ENCODE results near the gene SP9. TPM values are rescaled to one million over a fixed set of nuclear protein-coding genes. Genes with fewer than 3 reads are reported as not detected.
A peak's percentile ranks its signal among the peaks of the same experiment; 100 is the strongest.

The SP9 gene
- total and polyA plus RNA-seq, 4 donors, result not detected

DNA sequence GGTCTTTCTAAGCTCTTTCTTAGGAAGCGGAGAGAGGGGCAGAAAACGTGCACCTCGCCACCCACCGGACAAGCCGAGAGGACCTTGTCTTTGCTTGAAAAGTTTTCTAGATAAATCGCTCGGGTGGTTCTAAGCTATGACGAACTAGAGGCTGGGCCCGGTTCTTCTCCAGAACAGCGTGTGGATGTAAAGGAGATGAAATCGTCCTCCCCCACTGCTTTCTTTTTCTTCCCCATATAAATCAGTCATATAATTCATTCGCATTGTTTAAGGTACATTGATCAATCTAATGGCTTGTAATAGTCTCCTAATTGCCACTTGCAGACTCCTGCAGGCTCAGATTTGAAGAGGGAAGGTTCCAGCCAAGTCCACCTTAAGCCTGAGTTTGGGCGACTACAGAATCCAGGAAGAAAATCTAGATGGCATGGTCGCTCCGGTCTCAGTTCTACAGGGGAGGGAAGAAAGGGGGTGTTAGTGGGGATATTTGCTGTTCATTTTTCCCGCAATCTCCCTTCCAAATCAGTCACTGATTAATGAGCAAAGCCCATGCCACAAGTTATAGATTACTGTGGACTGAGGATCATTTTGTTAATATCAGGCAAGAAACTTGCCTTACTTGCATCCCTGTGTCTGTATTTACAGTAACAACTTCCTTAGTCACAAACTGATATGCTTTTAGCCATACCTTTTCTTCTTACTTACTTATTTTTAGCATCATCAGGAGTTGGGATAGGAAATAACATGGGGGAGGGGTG, 5.6 kb upstream of the SP9 start:
- Histone ChIP-seq H3K4me3 (no peak overlapping the region), H3K9me3 (ENCODE audit: control insufficient read depth in 4 of 4, insufficient read depth in 3 of 4, low read length in 3 of 4) (peaks cover 0 to 11% (median 0%) of the 10 kb centered on the region in 4 donors), H3K36me3 (ENCODE audit: control insufficient read depth in 4 of 4, insufficient read depth in 4 of 4, low read length in 4 of 4) (no peaks in the 10 kb centered on the region), H3K27ac (ENCODE audit: low read depth in 1 of 2, low read length in 1 of 2) (no peak overlapping the region), H3K4me1 (ENCODE audit: control insufficient read depth in 5 of 5, insufficient read depth in 5 of 5, low read length in 5 of 5) (peaks cover 2 to 26% (median 12%) of the 10 kb centered on the region in 5 donors), H3K9ac (ENCODE audit: insufficient read depth in 1 of 2, low read length in 2 of 2) (no peak overlapping the region), H3K27me3 (ENCODE audit: control insufficient read depth in 3 of 3, insufficient read depth in 3 of 3, low read length in 2 of 3) (peaks cover 22 to 83% (median 78%) of the 10 kb centered on the region in 3 donors)
- ATAC-seq (ENCODE audit: insufficient read depth, low FRiP score) (no peak), DNase-seq (no peak)
- TF ChIP-seq, protein P1, sequence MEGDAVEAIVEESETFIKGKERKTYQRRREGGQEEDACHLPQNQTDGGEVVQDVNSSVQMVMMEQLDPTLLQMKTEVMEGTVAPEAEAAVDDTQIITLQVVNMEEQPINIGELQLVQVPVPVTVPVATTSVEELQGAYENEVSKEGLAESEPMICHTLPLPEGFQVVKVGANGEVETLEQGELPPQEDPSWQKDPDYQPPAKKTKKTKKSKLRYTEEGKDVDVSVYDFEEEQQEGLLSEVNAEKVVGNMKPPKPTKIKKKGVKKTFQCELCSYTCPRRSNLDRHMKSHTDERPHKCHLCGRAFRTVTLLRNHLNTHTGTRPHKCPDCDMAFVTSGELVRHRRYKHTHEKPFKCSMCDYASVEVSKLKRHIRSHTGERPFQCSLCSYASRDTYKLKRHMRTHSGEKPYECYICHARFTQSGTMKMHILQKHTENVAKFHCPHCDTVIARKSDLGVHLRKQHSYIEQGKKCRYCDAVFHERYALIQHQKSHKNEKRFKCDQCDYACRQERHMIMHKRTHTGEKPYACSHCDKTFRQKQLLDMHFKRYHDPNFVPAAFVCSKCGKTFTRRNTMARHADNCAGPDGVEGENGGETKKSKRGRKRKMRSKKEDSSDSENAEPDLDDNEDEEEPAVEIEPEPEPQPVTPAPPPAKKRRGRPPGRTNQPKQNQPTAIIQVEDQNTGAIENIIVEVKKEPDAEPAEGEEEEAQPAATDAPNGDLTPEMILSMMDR (IDR thresholded peaks at IDR 0.05; ENCODE audit: control extremely low read depth, extremely low read depth), result no peak
- 16 to 20% methylated on average over 16 of the region's 16 CpGs for WGBS, 2 donors

DNA sequence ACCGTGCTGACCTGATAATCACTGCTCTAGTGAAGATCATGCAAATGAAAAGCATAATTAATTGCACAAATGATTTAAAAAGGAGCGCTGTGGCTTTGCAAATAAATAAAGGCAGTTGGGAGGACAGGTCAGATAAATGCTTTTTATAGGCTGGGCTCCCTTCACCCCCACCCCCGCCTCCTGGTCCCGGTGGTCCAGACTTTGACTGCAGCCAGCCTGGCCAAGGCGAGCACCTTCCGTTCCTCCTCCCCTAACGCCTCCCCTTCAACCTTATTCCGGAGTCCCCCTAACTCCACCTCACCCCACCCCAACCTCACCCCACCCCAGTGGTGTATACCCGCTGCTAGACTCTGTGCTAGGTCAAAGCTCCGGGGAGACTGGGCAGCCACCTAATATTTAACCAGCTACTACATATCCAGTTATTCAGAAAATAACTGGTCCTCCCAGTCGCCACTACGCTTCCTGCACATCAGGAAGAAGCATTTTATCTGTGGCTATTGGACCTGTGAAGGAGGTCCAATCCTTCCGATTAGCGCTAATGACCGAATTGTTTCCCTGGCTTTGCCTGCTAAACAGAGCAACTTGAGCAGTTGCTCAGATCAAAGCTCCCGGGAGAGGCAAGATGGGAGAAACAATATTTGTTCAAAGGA, 3.7 kb upstream of the SP9 start:
- TF ChIP-seq, protein P1 (IDR thresholded peaks at IDR 0.05; ENCODE audit: control extremely low read depth, extremely low read depth), result no peak
- Histone ChIP-seq H3K4me3 (no peak overlapping the region), H3K36me3 (ENCODE audit: control insufficient read depth in 4 of 4, insufficient read depth in 4 of 4, low read length in 4 of 4) (no peaks in the 10 kb centered on the region), H3K27ac (ENCODE audit: low read depth in 1 of 2, low read length in 1 of 2) (no peak overlapping the region), H3K4me1 (ENCODE audit: control insufficient read depth in 5 of 5, insufficient read depth in 5 of 5, low read length in 5 of 5) (peaks cover 2 to 40% (median 16%) of the 10 kb centered on the region in 5 donors), H3K27me3 (ENCODE audit: control insufficient read depth in 3 of 3, insufficient read depth in 3 of 3, low read length in 2 of 3) (peaks cover 19 to 92% (median 91%) of the 10 kb centered on the region in 3 donors), H3K9ac (ENCODE audit: insufficient read depth in 1 of 2, low read length in 2 of 2) (no peak overlapping the region), H3K9me3 (ENCODE audit: control insufficient read depth in 4 of 4, insufficient read depth in 3 of 4, low read length in 3 of 4) (peaks cover 0 to 11% (median 0%) of the 10 kb centered on the region in 4 donors)
- no peak for ATAC-seq (ENCODE audit: insufficient read depth, low FRiP score)
- DNase-seq, result peak in 1 of 3 donors; percentile 16
- 13 to 16% methylated on average over 16 of the region's 16 CpGs for WGBS, 2 donors

- H3K4me1 ChIP-seq (ENCODE audit: control insufficient read depth in 5 of 5, insufficient read depth in 5 of 5, low read length in 5 of 5), result peaks cover under 1 to 41% (median 13%) of the 10 kb centered on the region in 5 donors
- ATAC-seq (ENCODE audit: insufficient read depth, low FRiP score) (no peak), DNase-seq (peak in 2 of 3 donors; percentile 16 to 40)
- H3K27ac ChIP-seq (ENCODE audit: low read depth in 1 of 2, low read length in 1 of 2), result no peak overlapping the region
- no peak overlapping the region for H3K9ac ChIP-seq (ENCODE audit: insufficient read depth in 1 of 2, low read length in 2 of 2)
- H3K9me3 ChIP-seq (ENCODE audit: control insufficient read depth in 4 of 4, insufficient read depth in 3 of 4, low read length in 3 of 4), result peaks cover 0 to 11% (median 0%) of the 10 kb centered on the region in 4 donors
- peaks cover 19 to 91% (median 91%) of the 10 kb centered on the region in 3 donors for H3K27me3 ChIP-seq (ENCODE audit: control insufficient read depth in 3 of 3, insufficient read depth in 3 of 3, low read length in 2 of 3)
- no peak overlapping the region for H3K4me3 ChIP-seq
- WGBS, 2 donors, result 10 to 14% methylated on average over 11 of the region's 11 CpGs
- no peaks in the 10 kb centered on the region for H3K36me3 ChIP-seq (ENCODE audit: control insufficient read depth in 4 of 4, insufficient read depth in 4 of 4, low read length in 4 of 4)
- TF ChIP-seq, protein P1 (IDR thresholded peaks at IDR 0.05; ENCODE audit: control extremely low read depth, extremely low read depth), result no peak
Measured at GRCh38 chr2:174331595-174332216, 3.0 kb upstream of the SP9 start.

Data from lung (tissue), 12 donors.